ENCODE data around the gene SLC66A2. TPM values are rescaled to one million over a fixed set of nuclear protein-coding genes. Genes with fewer than 3 reads are reported as not detected.

Gene SLC66A2
- polyA plus RNA-seq, 1 donor, result 23.4 TPM

- DNase-seq (ENCODE audit: low read depth), result no peak
Observed at GRCh38 chr18:79952456-79952995, 1.1 kb upstream of the SLC66A2 start.

GRCh38 chr18:79950515-79951341 is 725 bp downstream of the SLC66A2 start:
- DNase-seq (ENCODE audit: low read depth), result no peak

GRCh38 chr18:79949697-79950487 is 1.6 kb downstream of the SLC66A2 start:
- DNase-seq (ENCODE audit: low read depth), result no peak

- no peak for DNase-seq (ENCODE audit: low read depth)
Observed at GRCh38 chr18:79948719-79949411, 2.6 kb downstream of the SLC66A2 start.

- no peak for DNase-seq (ENCODE audit: low read depth)
Observed at GRCh38 chr18:79947881-79948610, 3.4 kb downstream of the SLC66A2 start.

GRCh38 chr18:79947054-79947755 is 4.2 kb downstream of the SLC66A2 start:
- no peak for DNase-seq (ENCODE audit: low read depth)

- no peak for DNase-seq (ENCODE audit: low read depth)
Observed at GRCh38 chr18:79945118-79946042, 6.1 kb downstream of the SLC66A2 start.

- no peak for DNase-seq (ENCODE audit: low read depth)
Observed at GRCh38 chr18:79944746-79945117, 6.7 kb downstream of the SLC66A2 start.

GRCh38 chr18:79944126-79944731 is 7.2 kb downstream of the SLC66A2 start:
- no peak for DNase-seq (ENCODE audit: low read depth)

- DNase-seq (ENCODE audit: low read depth), result no peak
Observed at GRCh38 chr18:79943608-79944125, 7.8 kb downstream of the SLC66A2 start.

GRCh38 chr18:79942786-79943607 is 8.5 kb downstream of the SLC66A2 start:
- DNase-seq (ENCODE audit: low read depth), result no peak

- DNase-seq (ENCODE audit: low read depth), result no peak
Observed at GRCh38 chr18:79942211-79942610, 9.2 kb downstream of the SLC66A2 start.

GRCh38 chr18:79941473-79942119 is 9.9 kb downstream of the SLC66A2 start:
- DNase-seq (ENCODE audit: low read depth), result no peak

- DNase-seq (ENCODE audit: low read depth), result no peak
Observed at GRCh38 chr18:79940814-79941472, 10.5 kb downstream of the SLC66A2 start.

- no peak for DNase-seq (ENCODE audit: low read depth)
Observed at GRCh38 chr18:79940126-79940813, 11.2 kb downstream of the SLC66A2 start.

- no peak for DNase-seq (ENCODE audit: low read depth)
Observed at GRCh38 chr18:79939096-79939495, 12.4 kb downstream of the SLC66A2 start.
